Kidney glomerular epithelial cell (primary cell): ENCODE results near the gene TEKTIP1.

ENCODE experiments used
- DNase-seq: peaks from one replicate; lab custom pipeline; 2025; lab: John Stamatoyannopoulos, UW

Gene TEKTIP1

GRCh38 chr19:3537438-3538240 is 1.3 kb upstream of the TEKTIP1 start:
- DNase-seq, result no peak

- DNase-seq, result no peak
These were observed 580 bp upstream of the TEKTIP1 start for GRCh38 chr19:3538258-3538929.

- no peak for DNase-seq
These were observed 763 bp downstream of the TEKTIP1 start for GRCh38 chr19:3539756-3540118.

GRCh38 chr19:3543150-3544057 is 4.4 kb downstream of the TEKTIP1 start:
- no peak for DNase-seq

- no peak for DNase-seq
These were observed 5.0 kb downstream of the TEKTIP1 start for GRCh38 chr19:3544058-3544376.

- DNase-seq, result peak; percentile 9
These were observed 6.0 kb downstream of the TEKTIP1 start for GRCh38 chr19:3544742-3545668.

GRCh38 chr19:3545669-3546034 is 6.7 kb downstream of the TEKTIP1 start:
- DNase-seq, result no peak

- DNase-seq, result no peak
These were observed 7.1 kb downstream of the TEKTIP1 start for GRCh38 chr19:3546119-3546518.

GRCh38 chr19:3547301-3547731 is 8.3 kb downstream of the TEKTIP1 start:
- DNase-seq, result no peak

- no peak for DNase-seq
These were observed 8.9 kb downstream of the TEKTIP1 start for GRCh38 chr19:3547767-3548282.

- no peak for DNase-seq
These were observed 9.6 kb downstream of the TEKTIP1 start for GRCh38 chr19:3548606-3549005.

GRCh38 chr19:3549816-3550215 is 10.8 kb downstream of the TEKTIP1 start:
- DNase-seq, result no peak

- DNase-seq, result no peak
These were observed 12.2 kb downstream of the TEKTIP1 start for GRCh38 chr19:3550947-3551791.

- DNase-seq, result no peak
These were observed 12.8 kb downstream of the TEKTIP1 start for GRCh38 chr19:3551792-3552095.

- peak; percentile 13 for DNase-seq
These were observed 15.5 kb downstream of the TEKTIP1 start for GRCh38 chr19:3554254-3555083.

GRCh38 chr19:3555653-3556422 is 16.9 kb downstream of the TEKTIP1 start:
- no peak for DNase-seq

- DNase-seq, result no peak
These were observed 17.5 kb downstream of the TEKTIP1 start for GRCh38 chr19:3556423-3556977.

- DNase-seq, result no peak
These were observed 18.0 kb downstream of the TEKTIP1 start for GRCh38 chr19:3556978-3557460.
